ENCODE data around the gene SYCP3. TPM values are rescaled to one million over a fixed set of nuclear protein-coding genes. Genes with fewer than 3 reads are reported as not detected.

The SYCP3 gene
- total and polyA plus RNA-seq, 2 of the 8 experiments (the other 6 are each of a cell fraction or from before 2014, with no cell fraction given) = 0.02 to 0.07 TPM

DNA sequence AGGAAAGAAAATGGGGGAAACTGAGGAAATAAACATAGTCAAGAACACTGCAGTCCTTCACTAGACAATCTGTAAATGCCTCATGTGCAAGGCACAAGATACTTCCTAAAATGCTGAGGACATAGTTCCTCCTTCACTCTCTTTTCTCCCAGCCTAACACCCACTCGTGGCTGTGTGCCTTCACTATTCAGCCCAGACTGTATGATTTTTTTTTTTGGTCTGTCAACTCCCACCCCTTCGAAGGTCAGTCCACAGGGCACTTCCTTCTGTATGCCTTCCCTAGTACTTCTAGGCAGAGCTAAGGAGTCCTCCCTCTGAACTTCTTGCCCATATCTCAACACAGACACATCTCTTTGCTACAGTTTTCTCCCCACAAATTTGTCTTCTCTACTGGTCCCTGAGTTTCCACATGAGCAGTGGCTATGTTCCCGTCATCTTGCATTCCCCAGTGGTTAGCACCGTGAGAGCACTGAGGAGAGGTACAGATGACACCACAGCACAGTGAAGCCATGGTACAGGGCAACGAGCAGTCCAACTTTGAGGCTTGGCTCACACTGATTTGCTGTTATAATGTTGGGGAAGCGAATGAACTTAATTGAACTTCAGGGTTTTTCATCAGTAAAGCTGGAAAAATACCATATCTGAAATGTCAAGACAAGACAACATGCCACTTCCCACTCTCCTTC, 24.1 kb upstream of the SYCP3 start:
- FAIRE-seq = no peak
- H3K27ac ChIP-seq (ENCODE audit: low read depth, low read length) = no peak overlapping the region
- TF ChIP-seq HDAC2 (IDR thresholded peaks at IDR 0.05; ENCODE audit: borderline replicate concordance in 1 of 2, low read depth in 2 of 2, low read length in 2 of 2) (no peak), BACH1 (IDR thresholded peaks at IDR 0.05; ENCODE audit: low read length) (no peak), KDM4A (IDR thresholded peaks at IDR 0.05; ENCODE audit: low read depth, low read length, severe bottlenecking) (no peak), SP2 (IDR thresholded peaks at IDR 0.05; ENCODE audit: low read length) (no peak), CBX8 (IDR thresholded peaks at IDR 0.05; ENCODE audit: borderline replicate concordance, low read depth, low read length) (no peak), RBBP5 (IDR thresholded peaks at IDR 0.05; ENCODE audit: borderline replicate concordance, low read depth, low read length) (no peak)

More for the DNA sequence above, 24.1 kb upstream of the SYCP3 start:
- Histone ChIP-seq H3K79me2 (ENCODE audit: control insufficient read depth in 1 of 2, insufficient read depth in 2 of 2, low read length in 2 of 2) (no peaks in the 10 kb centered on the region), H3K14ac (ENCODE audit: insufficient read length) (no peak overlapping the region), H3K56ac (replicated peaks; ENCODE audit: insufficient read length, low read depth, low read length) (no peak overlapping the region), H3K4ac (replicated peaks; ENCODE audit: insufficient read length, low read depth, low read length) (no peak overlapping the region), H3K4me2 (ENCODE audit: insufficient read depth in 1 of 2, low read depth in 2 of 2, low read length in 2 of 2) (no peak overlapping the region), H2BK20ac (ENCODE audit: low read length) (no peak overlapping the region), H3K9me3 (ENCODE audit: insufficient read depth in 2 of 2, low read depth in 1 of 2, low read length in 1 of 2) (no peaks in the 10 kb centered on the region), H2BK120ac (replicated peaks; ENCODE audit: low read depth, low read length) (no peak overlapping the region), H2AFZ (ENCODE audit: low read length) (no peak overlapping the region), H4K20me1 (replicated peaks in 1 of 2; ENCODE audit: control insufficient read depth in 1 of 2, insufficient read depth in 2 of 2, low read length in 2 of 2) (no peaks in the 10 kb centered on the region), H3K79me1 (ENCODE audit: low read depth, low read length) (no peaks in the 10 kb centered on the region; the same call in 1 of the 2 replicates), H2BK12ac (ENCODE audit: low read depth, low read length) (no peak overlapping the region), H3K36me3 (ENCODE audit: control insufficient read depth in 2 of 4, insufficient read depth in 4 of 4, low read length in 3 of 4) (peaks cover 7 to 57% (median 28%) of the 10 kb centered on the region in 4 experiments; a peak in 6 of 8 replicates), H3K23ac (ENCODE audit: insufficient read length) (no peak overlapping the region), H4K91ac (replicated peaks; ENCODE audit: insufficient read length, low read length) (no peak overlapping the region), H2BK15ac (ENCODE audit: low read length) (no peak overlapping the region), H3K9ac (replicated peaks in 1 of 4; ENCODE audit: extremely low read depth in 1 of 4, low read depth in 3 of 4, low read length in 3 of 4) (no peak overlapping the region), H2AK5ac (ENCODE audit: low read depth, low read length) (no peak overlapping the region), H4K5ac (ENCODE audit: insufficient read length, low read depth, low read length) (no peak overlapping the region), H3K4me1 (replicated peaks in 1 of 4; ENCODE audit: control insufficient read depth in 3 of 4, insufficient read depth in 4 of 4, low read length in 3 of 4) (no peaks in the 10 kb centered on the region), H3K23me2 (ENCODE audit: low read depth, low read length) (no peaks in the 10 kb centered on the region), H4K8ac (ENCODE audit: extremely low read depth, insufficient read depth, low read length) (no peak overlapping the region), H3K27me3 (replicated peaks in 1 of 4; ENCODE audit: control insufficient read depth in 3 of 4, extremely low read depth in 1 of 4, insufficient read depth in 3 of 4, low read length in 3 of 4) (no peaks in the 10 kb centered on the region), H2BK5ac (ENCODE audit: low read depth, low read length) (peak overlapping the region; percentile 0; the same call in 1 of the 2 replicates), H3K4me3 (ENCODE audit: extremely low read depth in 1 of 4, insufficient read depth in 2 of 4, low read depth in 3 of 4, low read length in 4 of 4) (no peak overlapping the region), H3K18ac (ENCODE audit: extremely low read depth, low read length) (no peak overlapping the region)
- WGBS, 2 experiments (ENCODE audit: extremely low coverage in 1 of 2, insufficient coverage in 1 of 2, insufficient read length in 1 of 2, insufficient replicate concordance in 2 of 2, low coverage in 1 of 2, low lambda C conversion rate in 2 of 2, missing lambda C conversion rate in 1 of 2) = 88% methylated on average over 6 of the region's 6 CpGs; no CpG with 5 or more reads in 1 of the 2 experiments
- CTCF ChIA-PET (ENCODE audit: partially characterized antibody) = interaction anchor here (1.1 to 5.0 kb wide), 3 partner anchors 9 to 78 kb away, joined by 4 to 38 read pairs (median 6); no protein-coding TSS in a partner anchor
- POLR2A ChIA-PET (ENCODE audit: partially characterized antibody) = interaction anchor here (1.1 kb wide), 1 partner anchor 12 kb away, joined by 3 read pairs; no protein-coding TSS in a partner anchor
- no peak for DNase-seq (ENCODE audit: low read depth in 1 of 2, low spot score in 2 of 2)

Measured in H1 (cell line).